ENCODE data around the gene BTRC.

- no peak for TF ChIP-seq CTCF (IDR thresholded peaks at IDR 0.05)
- no peak for TF ChIP-seq NR3C1 (IDR thresholded peaks at IDR 0.05)
- TF ChIP-seq REST (IDR thresholded peaks at IDR 0.05), result no peak
- TF ChIP-seq MYC (IDR thresholded peaks at IDR 0.05; ENCODE audit: borderline replicate concordance, low read length), result no peak
- TF ChIP-seq MAX (IDR thresholded peaks at IDR 0.05), result no peak
- TF ChIP-seq CEBPB (IDR thresholded peaks at IDR 0.05), result no peak
- TF ChIP-seq USF2 (IDR thresholded peaks at IDR 0.05), result no peak
Observed at GRCh38 chr10:101323495-101323894, 30.5 kb upstream of the BTRC start.

Measured in A549 (cell line).